ENCODE data around the gene PDZD11.
"Not testable (repeated sequence)": the region's sequence is repeated elsewhere in the genome, so short reads cannot be mapped to it uniquely, and the experiment has no call there.

Gene PDZD11

GRCh38 chrX:70255452-70255851 lies 34.3 kb downstream of the PDZD11 start:
- no peak for DNase-seq

GRCh38 chrX:70254909-70255308 lies 34.8 kb downstream of the PDZD11 start:
- DNase-seq = no peak

- no peak for DNase-seq
Measured at GRCh38 chrX:70254063-70254400, 35.7 kb downstream of the PDZD11 start.

GRCh38 chrX:70253377-70254062 lies 36.2 kb downstream of the PDZD11 start:
- DNase-seq = no peak

- no peak for DNase-seq
Measured at GRCh38 chrX:70252491-70252890, 37.2 kb downstream of the PDZD11 start.

- no peak for DNase-seq
Measured at GRCh38 chrX:70247252-70247651, 42.5 kb downstream of the PDZD11 start.

GRCh38 chrX:70244881-70245280 lies 44.8 kb downstream of the PDZD11 start:
- no peak for DNase-seq

GRCh38 chrX:70243601-70244000 lies 46.1 kb downstream of the PDZD11 start:
- DNase-seq = not testable (repeated sequence)

- no peak for DNase-seq
Measured at GRCh38 chrX:70241501-70241900, 48.2 kb downstream of the PDZD11 start.

- DNase-seq = no peak
Measured at GRCh38 chrX:70240751-70241150, 49.0 kb downstream of the PDZD11 start.
